NOMO-1 treated with DMSO at 0.1 percent for 48 hours (cell line): ENCODE data around the gene CARNS1.
"Not testable (repeated sequence)": the region's sequence is repeated elsewhere in the genome, so short reads cannot be mapped to it uniquely, and the experiment has no call there.

Source experiments
- DNase-seq: peaks from one replicate; lab custom pipeline; 2025; ENCODE audit not compliant: unreplicated experiment; lab: John Stamatoyannopoulos, UW

CARNS1 gene

DNA sequence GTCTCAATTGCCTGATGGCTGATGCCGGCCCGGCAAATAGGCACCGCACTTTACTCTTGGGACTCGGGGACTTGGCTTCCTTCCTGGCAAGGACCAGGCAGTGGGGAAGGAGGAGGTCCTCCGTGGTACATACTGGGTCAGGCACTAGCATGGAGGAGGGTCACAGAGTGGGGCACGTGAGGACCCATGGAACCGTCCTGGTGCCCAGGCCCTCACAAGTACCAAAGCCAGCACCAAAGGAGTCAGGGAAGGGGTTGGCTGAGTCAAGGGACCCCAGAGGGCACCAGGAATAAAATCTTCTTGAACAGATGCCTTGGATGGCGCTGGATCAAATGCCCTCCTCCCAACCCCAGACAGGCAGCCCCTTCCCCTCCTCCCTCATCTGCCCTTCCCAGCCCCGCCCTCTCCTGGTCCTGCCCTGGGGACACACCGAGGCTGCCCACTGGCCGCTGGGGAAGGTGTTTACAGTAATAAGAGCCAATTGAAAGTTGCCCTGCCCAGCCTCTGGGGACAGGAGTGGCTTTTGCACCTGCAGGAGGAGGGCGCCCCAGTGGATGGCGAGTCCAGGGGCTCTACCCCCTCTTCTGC, 5.6 kb upstream of the CARNS1 start:
- DNase-seq, result no peak

DNA sequence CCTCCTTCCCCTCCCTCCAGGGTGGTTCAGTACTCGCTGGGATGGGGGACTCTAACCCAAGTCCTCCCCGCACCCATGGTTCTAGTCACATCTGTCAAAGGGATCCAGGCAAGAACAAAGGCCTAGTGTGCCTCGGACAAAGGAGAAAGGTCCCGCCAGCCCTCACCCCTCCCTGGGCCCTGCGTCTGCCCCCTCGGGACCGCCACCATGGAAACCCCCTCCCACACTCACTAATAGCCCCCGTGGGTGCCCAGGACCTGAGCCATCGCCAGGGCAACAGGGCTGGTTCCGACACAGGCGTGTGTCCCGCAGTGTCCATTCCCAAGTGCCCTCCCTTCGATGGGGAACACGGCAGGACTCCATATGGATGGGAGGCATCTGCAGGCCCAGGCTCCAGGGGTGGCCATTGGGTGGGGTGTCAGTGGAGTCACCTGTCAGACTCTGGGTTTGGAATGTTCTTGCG, 5.1 kb upstream of the CARNS1 start:
- no peak for DNase-seq

DNA sequence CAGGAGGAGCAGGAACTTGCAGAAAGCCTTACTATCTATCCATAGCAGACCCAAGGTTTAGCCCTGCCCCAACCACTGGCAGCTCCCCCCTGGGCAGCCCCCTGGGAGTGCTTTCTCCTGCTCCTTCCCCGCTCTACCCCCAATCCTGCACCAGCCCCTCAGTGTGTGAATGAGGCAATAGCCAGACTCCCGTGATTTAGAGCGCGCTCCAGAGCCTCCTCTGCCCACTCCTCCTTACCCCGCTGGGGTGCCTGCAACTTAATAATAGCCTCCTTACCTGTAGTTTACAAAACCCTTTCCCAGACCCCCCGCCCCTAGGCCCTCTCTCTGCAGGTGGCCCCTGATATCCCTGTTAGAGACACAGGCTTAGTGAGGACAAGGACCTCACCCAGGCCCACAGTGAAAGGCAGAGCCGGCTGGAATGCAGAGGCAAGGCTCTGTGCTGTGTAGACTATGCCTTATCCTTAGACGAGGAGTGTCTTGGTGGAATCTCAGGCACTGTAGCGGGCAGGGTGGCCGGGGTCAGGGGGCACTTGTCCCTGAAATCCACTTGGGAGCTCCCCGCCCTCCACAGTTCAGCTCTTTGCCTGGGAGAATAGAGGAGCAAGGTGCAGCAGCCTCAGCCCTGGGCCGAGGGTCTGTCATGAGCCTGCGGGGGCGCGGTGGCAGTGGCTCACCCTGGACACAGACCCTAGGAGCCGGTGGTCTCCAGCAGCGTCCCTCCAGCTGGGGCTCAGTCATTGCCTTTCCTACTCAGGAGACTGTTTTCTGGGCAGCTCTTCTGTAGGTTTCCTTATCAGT, 4.3 kb upstream of the CARNS1 start:
- no peak for DNase-seq

DNA sequence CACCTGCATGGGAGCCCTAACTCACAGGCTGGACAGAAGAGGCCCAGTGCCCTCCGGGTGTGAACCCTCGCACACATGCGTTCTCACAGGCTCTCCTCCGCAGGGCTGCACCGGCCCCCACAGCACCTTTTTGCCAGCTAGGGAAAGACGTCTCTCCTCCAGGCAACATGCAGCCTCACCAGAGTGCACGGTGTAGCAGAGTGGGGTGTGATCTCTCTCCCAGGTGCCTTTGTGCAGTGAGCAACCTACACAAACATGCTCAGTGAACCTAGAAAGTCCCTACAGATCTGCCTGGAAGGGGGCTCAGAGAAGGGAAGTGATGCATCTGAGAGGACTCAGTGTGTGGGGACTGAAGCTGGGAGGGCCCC, 3.7 kb upstream of the CARNS1 start:
- DNase-seq, result no peak

DNA sequence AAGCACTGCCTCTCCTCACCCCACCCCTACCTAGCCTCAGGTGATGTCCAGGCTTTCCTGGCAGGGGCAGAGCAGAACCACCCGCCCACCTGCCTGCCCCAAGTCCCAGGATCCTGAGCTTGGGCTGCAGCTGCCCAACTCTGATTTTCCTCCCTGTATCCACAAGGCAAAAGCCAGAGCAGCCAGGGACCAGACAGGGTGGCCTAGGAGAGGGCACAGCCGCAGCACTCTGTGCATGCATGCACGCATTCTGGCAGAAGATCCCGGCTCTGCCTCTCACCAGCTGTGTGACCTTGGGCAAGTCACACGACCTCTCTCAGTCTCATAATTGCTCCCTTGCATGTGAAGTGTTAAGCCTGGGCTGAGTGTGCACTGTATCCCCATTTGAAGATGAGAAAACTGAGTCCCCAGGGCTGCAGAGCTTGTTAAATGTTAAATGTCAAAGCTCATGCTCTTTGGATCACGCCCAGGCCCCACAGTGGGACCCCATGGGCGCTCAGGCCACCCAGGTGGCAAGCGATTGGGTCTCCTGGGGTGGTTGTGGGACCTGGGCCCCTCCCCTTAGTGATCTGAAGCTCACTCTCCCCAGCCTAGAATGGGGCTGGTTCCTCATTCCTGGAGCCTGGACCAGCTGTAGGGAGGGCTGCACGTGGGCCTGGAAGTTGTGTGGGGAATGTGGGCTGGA, 2.8 kb upstream of the CARNS1 start:
- DNase-seq, result no peak

DNA sequence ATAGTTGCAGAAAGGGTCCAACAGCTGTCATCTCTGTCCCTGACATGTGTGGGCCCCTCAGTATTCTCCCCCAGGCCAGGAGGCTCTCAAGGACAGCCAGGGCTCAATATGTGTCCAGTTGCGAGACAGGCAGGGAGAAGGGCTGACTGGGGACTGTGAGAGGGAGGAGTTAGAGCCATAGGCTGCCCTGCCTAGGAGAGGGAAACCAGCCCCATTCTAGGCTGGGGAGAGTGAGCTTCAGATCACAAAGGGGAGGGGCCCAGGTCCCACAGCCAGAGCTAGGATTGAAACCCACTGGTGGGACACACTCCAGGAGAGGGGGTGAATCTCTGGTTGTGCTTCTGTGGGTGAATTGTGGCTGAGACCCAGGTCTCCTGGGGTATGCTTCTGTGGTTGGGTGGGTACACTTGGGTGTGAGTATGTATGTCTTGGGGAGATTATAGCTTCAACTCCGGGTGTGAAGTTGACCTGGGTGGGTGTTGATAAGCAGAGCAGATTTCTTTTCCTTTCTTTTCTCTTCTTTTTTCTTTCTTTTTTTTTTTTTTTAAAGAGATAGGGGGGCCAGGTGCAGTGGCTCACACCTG, 2.1 kb upstream of the CARNS1 start:
- DNase-seq, result no peak

DNA sequence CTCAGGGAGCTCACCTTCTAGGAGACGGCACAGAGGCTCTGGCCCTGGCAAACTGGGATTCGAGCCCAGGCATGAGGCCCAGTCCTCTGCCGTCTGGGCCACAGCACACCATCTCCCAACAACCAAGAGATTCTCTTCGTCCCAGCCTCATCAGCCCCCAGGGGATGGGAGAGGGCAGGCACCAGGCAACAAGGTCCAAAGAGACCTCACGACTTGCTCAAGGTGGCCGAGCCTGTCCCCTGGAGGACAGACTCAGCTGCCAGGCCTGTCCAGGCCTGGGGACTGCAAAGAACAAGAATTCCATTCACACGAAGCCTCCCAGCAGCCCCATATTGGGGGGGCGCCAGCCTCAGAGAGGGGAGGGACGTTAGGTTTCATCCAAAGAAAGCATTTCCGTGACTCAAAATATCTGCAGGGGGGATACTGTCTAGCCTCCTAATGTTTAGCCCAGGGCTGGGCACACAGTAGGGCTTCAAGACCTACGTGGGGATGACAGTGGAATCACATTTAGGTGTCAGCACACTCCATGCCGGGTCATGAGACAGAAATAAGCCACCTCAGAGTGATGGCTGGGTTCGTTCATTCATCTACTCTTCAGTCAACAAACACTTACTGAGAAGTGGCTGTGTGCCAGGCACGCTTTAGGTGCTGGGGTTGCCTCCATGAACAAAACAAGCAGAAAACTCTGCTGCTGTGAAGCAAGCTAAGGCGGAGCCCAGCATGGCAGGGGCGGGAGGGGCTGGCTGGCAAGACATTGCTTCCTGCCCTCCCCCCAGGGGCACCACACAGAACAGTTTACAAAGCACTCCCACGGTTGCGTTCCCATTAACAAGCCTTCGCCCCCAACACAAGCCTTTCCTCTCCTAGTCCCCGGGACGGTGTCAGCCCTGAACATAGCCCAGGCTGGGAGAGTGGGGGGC, 1.2 kb downstream of the CARNS1 start:
- DNase-seq, result no peak

DNA sequence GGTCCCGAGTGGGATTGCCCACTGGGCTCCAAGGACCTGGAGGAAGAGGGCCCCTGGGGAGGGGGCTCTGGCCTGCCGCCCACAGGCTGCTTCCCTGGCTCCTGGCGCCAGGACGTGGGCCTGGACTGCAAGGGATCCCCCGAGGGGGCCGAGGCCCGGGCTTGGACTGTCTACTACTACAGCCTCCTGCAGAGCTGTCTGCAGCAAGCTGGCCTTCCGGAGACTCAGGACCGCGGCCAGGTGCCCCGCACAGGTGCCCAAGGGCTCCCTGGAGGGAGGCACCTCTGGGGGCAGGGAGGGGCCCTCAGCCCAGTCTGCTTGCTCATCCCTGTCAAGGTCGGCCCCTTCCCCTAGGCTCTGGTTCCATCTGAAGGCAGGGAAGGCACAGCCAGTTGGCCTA, 1.9 kb downstream of the CARNS1 start:
- DNase-seq, result no peak

DNA sequence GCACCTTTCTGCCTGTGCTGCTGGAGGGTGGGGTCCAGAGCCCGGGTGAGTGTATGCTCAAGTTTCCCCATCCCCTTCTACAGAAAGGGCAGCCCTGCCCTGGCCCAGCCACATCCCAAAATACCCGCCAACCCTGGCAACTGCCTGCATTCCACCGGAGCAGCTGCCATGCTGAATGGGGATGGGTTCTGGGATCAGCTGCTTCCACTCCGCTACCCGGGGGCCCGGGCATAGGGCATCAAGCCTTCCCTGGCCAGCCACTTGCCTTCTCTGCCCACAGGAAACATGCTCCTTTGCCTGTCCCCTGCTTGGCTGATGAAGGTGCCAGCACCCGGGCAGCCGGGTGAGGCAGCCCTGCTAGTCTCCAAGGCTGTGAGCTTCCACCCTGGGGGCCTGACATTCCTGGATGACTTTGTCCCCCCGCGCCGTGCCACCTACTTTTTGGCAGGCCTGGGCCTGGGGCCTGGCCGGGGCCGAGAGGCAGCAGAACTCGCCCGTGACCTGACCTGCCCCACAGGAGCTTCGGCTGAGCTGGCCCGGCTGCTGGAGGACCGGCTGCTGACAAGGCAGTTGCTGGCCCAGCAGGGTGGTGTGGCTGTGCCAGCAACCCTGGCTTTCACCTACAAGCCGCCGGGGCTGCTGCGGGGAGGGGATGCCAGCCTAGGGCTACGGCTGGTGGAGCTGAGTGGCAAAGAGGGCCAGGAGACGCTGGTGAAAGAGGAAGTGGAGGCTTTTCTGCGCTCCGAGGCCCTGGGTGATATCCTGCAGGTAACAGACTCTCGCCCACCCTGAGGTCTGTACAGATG, 3.2 kb downstream of the CARNS1 start:
- peak; percentile 27 for DNase-seq

DNA sequence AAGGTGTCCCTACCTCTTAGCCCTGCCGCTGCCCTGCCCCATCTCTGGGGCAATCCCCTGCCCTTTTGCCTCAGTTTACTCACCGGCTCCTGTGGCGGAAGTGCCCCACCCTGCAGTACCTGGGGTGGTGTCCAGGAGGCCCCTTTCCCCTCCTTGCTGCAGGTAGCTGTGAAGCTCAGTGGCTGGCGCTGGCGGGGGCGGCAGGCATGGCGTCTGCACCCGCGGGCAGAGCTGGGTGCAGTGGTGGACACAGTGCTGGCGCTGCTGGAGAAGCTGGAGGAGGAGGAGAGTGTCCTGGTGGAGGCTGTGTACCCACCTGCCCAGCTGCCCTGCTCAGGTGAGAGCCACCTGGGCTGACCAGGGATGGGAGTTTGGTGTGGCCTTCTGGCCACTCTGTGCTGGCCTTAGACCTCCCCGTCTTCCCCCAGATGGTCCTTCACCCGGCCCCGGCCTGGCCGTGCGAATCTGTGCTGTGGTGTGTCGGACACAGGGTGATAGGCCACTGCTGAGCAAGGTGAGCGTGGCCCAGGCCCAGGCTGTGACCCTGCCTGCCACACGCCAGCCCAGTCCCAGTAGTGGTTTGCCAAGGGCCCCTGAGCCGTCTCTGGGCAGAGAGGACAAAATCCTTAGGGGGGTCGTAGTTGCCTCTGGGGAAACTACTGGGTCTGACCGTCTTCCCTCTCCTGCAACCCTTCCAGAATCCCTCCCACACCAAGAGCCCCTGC, 4.0 kb downstream of the CARNS1 start:
- DNase-seq, result no peak

DNA sequence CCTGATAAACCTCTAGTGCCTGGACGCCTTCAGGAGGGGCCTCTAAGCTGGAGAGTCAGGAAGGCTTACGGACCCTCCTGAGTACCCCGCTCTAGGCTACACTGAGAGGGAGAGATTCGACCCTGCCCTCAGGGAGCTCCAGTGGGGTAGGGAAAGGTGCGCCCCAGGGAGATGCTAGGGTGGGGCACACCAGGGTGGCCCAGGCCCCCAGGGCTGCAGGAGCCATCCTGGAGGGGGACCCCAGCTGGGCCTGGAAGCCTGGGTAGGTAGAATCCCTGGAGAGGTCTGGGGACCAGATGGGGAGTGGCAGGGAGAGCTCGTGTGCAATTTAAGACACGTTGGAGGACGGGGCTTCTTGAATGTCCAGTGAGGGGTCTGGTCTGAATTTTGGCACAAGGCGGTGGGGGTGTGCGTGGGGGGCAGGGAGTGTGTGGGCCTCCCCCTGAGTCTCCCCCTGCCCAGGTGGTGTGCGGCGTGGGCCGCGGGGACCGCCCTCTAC, 4.7 kb downstream of the CARNS1 start:
- DNase-seq, result no peak

DNA sequence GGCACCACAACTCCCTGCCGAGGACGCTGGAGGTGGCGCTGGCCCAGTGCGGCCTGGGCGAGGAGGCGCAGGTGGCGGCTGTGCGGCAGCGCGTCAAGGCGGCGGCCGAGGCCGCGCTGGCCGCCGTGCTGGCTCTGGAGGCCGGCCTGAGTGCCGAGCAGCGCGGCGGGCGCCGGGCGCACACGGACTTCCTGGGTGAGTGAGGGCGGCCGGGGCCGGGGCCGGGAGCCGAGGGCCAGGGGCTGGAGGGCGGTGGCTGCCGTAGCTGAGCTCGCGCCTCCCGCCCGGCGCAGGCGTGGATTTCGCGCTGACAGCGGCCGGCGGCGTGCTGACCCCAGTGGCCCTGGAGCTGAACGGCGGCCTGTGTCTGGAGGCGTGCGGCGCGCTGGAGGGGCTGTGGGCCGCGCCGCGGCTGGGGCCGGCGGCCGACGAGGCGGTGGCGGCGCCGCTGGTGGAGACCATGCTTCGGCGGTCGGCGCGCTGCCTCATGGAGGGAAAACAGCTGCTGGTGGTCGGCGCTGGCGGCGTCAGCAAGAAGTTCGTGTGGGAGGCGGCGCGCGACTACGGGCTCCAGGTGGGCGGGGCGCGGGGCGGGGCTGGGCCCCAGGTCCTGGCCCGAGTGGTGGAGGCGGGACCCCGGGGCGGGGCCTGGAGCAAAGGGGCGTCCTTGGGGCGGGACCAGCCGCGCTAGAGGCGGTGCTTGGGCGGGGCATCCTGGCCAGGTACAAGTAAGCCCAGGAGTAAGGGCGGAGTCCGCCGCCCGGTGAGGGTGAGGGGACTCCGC, 5.4 kb downstream of the CARNS1 start:
- DNase-seq, result peak; percentile 81

DNA sequence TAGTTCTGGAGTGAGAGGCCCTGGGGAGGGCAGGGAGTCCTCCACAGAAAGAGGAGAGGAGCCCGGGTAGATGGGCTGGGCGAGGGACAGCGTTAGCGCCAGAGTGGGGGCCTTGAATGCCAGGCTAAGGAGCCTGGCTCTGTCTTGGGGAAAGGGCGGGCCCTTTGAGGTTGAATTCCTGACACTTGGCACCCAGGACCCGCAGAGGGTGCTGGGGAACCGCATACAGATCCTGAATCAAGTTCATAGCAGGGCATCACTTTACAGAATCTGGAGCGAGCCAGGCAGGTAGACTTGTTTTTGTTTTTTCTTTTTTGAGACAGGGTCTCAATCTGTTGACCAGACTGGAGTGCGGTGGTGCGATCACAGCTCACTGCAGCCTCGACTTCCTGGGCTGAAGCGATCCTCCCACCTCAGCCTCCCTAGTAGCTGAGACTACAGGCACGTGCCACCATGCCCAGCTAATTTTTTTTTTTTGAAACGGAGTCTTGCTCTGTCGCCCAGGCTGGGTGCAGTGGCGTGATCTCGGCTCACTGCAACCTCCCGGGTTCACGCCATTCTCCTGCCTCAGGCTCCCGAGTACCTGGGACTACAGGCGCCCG, 6.1 kb downstream of the CARNS1 start:
- no peak for DNase-seq

DNA sequence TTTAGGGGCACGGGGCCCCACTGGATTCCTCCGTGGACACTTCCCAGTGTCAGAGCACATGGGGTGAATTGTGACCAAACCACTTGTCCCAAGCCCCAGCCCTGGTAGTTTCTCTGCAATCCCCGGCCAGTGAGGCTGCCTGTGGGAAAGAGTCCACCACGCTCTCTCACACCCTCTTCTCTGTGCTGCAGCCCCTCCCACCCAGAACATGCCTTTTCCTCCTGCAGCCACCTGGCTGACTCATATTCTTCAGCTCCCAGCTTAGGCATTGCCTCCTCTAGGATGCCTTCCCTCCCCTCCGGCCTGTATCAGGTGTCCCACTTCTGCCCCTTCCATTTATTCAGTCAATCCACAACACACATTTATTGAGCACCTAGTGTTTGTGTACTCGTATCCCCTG, 7.4 kb downstream of the CARNS1 start:
- no peak for DNase-seq

DNA sequence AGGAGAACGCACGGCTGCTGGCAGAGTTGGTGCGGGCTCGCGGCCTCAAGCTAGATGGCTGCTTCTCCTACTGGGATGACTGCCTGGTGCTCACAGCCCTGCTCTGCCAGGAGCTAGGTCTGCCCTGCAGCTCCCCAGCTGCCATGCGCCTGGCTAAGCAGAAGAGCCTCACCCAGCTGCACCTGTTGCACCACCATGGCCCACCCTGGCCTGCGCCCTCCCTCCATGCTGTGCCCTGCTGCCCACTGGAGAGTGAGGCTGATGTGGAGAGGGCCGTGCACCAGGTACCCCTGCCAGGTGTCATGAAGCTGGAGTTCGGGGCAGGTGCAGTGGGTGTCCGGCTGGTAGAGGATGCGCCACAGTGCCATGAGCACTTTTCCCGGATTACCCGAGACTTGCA, 8.0 kb downstream of the CARNS1 start:
- DNase-seq, result no peak

DNA sequence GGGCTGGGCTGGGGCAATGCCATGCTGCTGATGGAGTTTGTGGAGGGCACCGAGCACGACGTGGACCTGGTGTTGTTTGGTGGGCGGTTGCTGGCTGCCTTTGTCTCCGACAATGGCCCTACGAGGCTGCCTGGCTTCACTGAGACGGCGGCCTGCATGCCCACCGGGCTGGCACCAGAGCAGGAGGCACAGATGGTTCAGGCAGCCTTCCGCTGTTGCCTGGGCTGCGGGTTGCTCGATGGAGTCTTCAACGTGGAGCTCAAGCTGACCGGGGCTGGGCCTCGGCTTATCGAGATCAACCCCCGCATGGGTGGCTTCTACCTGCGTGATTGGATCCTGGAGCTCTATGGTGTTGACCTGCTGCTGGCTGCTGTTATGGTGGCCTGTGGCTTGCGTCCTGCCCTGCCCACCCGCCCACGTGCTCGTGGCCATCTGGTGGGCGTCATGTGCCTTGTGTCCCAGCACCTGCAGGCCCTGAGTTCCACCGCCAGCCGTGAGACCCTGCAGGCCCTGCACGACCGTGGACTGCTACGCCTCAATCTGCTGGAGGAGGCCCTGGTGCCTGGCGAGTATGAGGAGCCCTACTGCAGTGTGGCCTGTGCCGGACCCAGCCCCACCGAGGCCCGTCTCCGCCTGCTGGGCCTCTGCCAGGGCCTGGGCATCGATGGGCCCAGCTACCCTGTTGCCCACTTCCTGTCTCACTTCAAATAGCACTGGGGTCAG, 8.6 kb downstream of the CARNS1 start:
- DNase-seq, result no peak

DNA sequence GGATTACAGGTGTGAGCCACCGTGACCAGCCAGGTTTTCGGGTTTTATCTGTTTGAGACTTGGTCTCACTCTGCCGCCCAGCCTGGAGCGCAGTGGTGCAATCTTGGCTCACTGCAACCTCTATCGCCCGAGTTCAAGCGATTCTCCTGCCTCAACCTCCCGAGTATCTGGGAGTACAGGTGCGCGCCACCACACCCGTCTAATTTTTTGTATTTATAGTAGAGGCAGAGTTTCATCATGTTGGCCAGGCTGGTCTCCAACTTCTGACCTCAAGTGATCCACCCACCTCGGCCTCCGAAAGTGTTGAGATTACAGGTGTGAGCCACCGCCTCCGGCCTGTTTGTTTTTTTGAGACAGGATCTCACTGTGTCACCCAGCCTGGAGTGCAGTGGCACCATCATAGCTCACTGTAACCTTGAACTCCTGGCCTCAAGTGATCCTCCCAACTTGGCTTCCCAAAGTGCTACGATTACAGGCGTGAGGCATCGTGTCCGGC, 11.9 kb downstream of the CARNS1 start:
- not testable (repeated sequence) for DNase-seq
